GM19452 (cell line): ENCODE measurements around the gene AXIN1.
"Not testable (repeated sequence)": the region's sequence is repeated elsewhere in the genome, so short reads cannot be mapped to it uniquely, and the experiment has no call there.

Experiments used
- ATAC-seq: cut with Tn5 transposase; IDR thresholded peaks from one replicate; pipeline ENCODE4 v1.9.1; 2021; ENCODE audit not compliant: unreplicated experiment

The AXIN1 gene

GRCh38 chr16:381789-382717 lies 29.5 kb upstream of the AXIN1 start, which contains the start of gene PGAP6:
TSS of gene PGAP6 (minus strand) at chr16:381978. CDS start at chr16:381821, 157 bp downstream.
- peak; percentile 46 for ATAC-seq

GRCh38 chr16:381012-381788 lies 28.7 kb upstream of the AXIN1 start:
- peak; percentile 39 for ATAC-seq

GRCh38 chr16:380762-381011 lies 28.2 kb upstream of the AXIN1 start:
- ATAC-seq: no peak

- ATAC-seq: no peak
Observed at GRCh38 chr16:379961-380761, 27.6 kb upstream of the AXIN1 start.

GRCh38 chr16:379183-379960 lies 26.8 kb upstream of the AXIN1 start:
- ATAC-seq: no peak

- no peak for ATAC-seq
Observed at GRCh38 chr16:378821-379182, 26.3 kb upstream of the AXIN1 start.

- not testable (repeated sequence) for ATAC-seq
Observed at GRCh38 chr16:378113-378820, 25.7 kb upstream of the AXIN1 start.

GRCh38 chr16:377419-377951 lies 25.0 kb upstream of the AXIN1 start:
- ATAC-seq: no peak

- ATAC-seq: no peak
Observed at GRCh38 chr16:376817-377418, 24.4 kb upstream of the AXIN1 start.

- ATAC-seq: no peak
Observed at GRCh38 chr16:375927-376816, 23.6 kb upstream of the AXIN1 start.

GRCh38 chr16:375212-375611 lies 22.7 kb upstream of the AXIN1 start:
- no peak for ATAC-seq

GRCh38 chr16:374616-374926 lies 22.0 kb upstream of the AXIN1 start:
- no peak for ATAC-seq

- no peak for ATAC-seq
Observed at GRCh38 chr16:373848-374615, 21.5 kb upstream of the AXIN1 start.

- ATAC-seq: no peak
Observed at GRCh38 chr16:373020-373598, 20.6 kb upstream of the AXIN1 start.

- no peak for ATAC-seq
Observed at GRCh38 chr16:372302-372983, 19.9 kb upstream of the AXIN1 start.

GRCh38 chr16:371515-372301 lies 19.2 kb upstream of the AXIN1 start:
- no peak for ATAC-seq
